GM21360 (cell line): ENCODE measurements around the gene PTPN18.

Experiments
- ATAC-seq: cut with Tn5 transposase; IDR thresholded peaks from one replicate; pipeline ENCODE4 v1.9.1; 2021; ENCODE audit warnings: mild to moderate bottlenecking, moderate library complexity; ENCODE audit not compliant: unreplicated experiment

PTPN18 gene

GRCh38 chr2:130339885-130340745 lies 15.7 kb upstream of the PTPN18 start:
- no peak for ATAC-seq

- peak; percentile 1 for ATAC-seq
These were observed 14.3 kb upstream of the PTPN18 start for GRCh38 chr2:130341562-130342019.

- peak; percentile 68 for ATAC-seq
These were observed 13.8 kb upstream of the PTPN18 start for GRCh38 chr2:130342020-130342532.

- peak; percentile 89 for ATAC-seq
These were observed 13.2 kb upstream of the PTPN18 start, which contains the start of gene IMP4 for GRCh38 chr2:130342533-130343275. Gene IMP4, plus strand, starts transcription at chr2:130342897. Its CDS starts 36 bp downstream, at chr2:130342933.

GRCh38 chr2:130344578-130344977 lies 11.3 kb upstream of the PTPN18 start:
- no peak for ATAC-seq

- ATAC-seq: no peak
These were observed 10.8 kb upstream of the PTPN18 start for GRCh38 chr2:130345091-130345490.

- no peak for ATAC-seq
These were observed 10.2 kb upstream of the PTPN18 start for GRCh38 chr2:130345611-130346010.

- ATAC-seq: no peak
These were observed 9.7 kb upstream of the PTPN18 start for GRCh38 chr2:130346041-130346740.

GRCh38 chr2:130346741-130347066 lies 9.2 kb upstream of the PTPN18 start:
- ATAC-seq: no peak

GRCh38 chr2:130347220-130347925 lies 8.5 kb upstream of the PTPN18 start:
- no peak for ATAC-seq

GRCh38 chr2:130349174-130349573 lies 6.7 kb upstream of the PTPN18 start:
- no peak for ATAC-seq

- no peak for ATAC-seq
These were observed 4.1 kb upstream of the PTPN18 start for GRCh38 chr2:130351711-130352110.

- ATAC-seq: no peak
These were observed 3.6 kb upstream of the PTPN18 start for GRCh38 chr2:130352237-130352636.

- no peak for ATAC-seq
These were observed 2.3 kb upstream of the PTPN18 start for GRCh38 chr2:130353291-130354138.

GRCh38 chr2:130354139-130354428 lies 1.8 kb upstream of the PTPN18 start:
- no peak for ATAC-seq

- ATAC-seq: no peak
These were observed 681 bp upstream of the PTPN18 start for GRCh38 chr2:130355172-130355577.

GRCh38 chr2:130357864-130358263 lies 2.0 kb downstream of the PTPN18 start:
- ATAC-seq: no peak

- ATAC-seq: no peak
These were observed 2.8 kb downstream of the PTPN18 start for GRCh38 chr2:130358420-130359350.

- no peak for ATAC-seq
These were observed 3.6 kb downstream of the PTPN18 start for GRCh38 chr2:130359466-130359865.
